WTC11 (cell line): ENCODE measurements around the gene SST. TPM values are rescaled to one million over a fixed set of nuclear protein-coding genes. Genes with fewer than 3 reads are reported as not detected.
A peak's percentile ranks its signal among the peaks of the same experiment; 100 is the strongest.

Source experiments
- ATAC-seq: fragments of 200-7000 bp; cut with Tn5 transposase; 2 replicates; pipeline ENCODE4 v1.10.0; 2021; ENCODE audit warnings: mild to moderate bottlenecking, moderate library complexity
- CTCF ChIA-PET: fragments of 300-600 bp; sonication (Branson Sonifier 250); formaldehyde crosslinking; loops from one replicate; lab custom pipeline; 2021; ENCODE audit warnings: antibody characterized with exemption; lab: Charles Lee
- POLR2A ChIA-PET: fragments of 350-600 bp; sonication (Branson Sonifier 250); formaldehyde crosslinking; loops from one replicate; lab custom pipeline; 2021; ENCODE audit warnings: antibody characterized with exemption; lab: Charles Lee
- DNase-seq: peaks from one replicate; pipeline ENCODE4 v3.0.0; 2021; ENCODE audit warnings: low spot score
- H3K27ac Mint-ChIP-seq: 2 replicates; pipeline ENCODE4 v1.8.0; 2021; ENCODE audit warnings: mixed read lengths
- H3K27me3 Mint-ChIP-seq: 2 replicates; pipeline ENCODE4 v1.8.0; 2021; ENCODE audit warnings: low read depth, mild to moderate bottlenecking, moderate library complexity, mixed read lengths
- H3K36me3 Mint-ChIP-seq: 2 replicates; pipeline ENCODE4 v1.8.0; 2021; ENCODE audit warnings: mixed read lengths
- H3K4me1 Mint-ChIP-seq: 2 replicates; pipeline ENCODE4 v1.8.0; 2022; ENCODE audit warnings: mixed read lengths
- H3K4me3 Mint-ChIP-seq: 2 replicates; pipeline ENCODE4 v1.8.0; 2021; ENCODE audit warnings: mild to moderate bottlenecking, moderate library complexity, mixed read lengths
- H3K9me3 Mint-ChIP-seq: 2 replicates; pipeline ENCODE4 v1.8.0; 2021; ENCODE audit warnings: mixed read lengths
- CBFB ChIP-seq: sonication (generic); formaldehyde crosslinking; IDR thresholded peaks from 2 replicates; pipeline ENCODE4 v1.8.1; 2022; ENCODE audit warnings: mild to moderate bottlenecking, low read depth, missing genetic modification reagents
- CREM ChIP-seq: sonication (generic); formaldehyde crosslinking; IDR thresholded peaks from 2 replicates; pipeline ENCODE4 v1.8.1; 2022; ENCODE audit warnings: mild to moderate bottlenecking, missing genetic modification reagents, moderate library complexity
- ERG ChIP-seq: fragments of 250-450 bp; sonication (Bioruptor Pico); IDR thresholded peaks from 2 replicates; pipeline ENCODE4 v1.8.0; 2021; ENCODE audit warnings: mild to moderate bottlenecking
- ETV6 ChIP-seq: sonication (generic); formaldehyde crosslinking; IDR thresholded peaks from 2 replicates; pipeline ENCODE4 v1.8.1; 2022; ENCODE audit warnings: mild to moderate bottlenecking, missing genetic modification reagents
- FOXK1 ChIP-seq: sonication (generic); formaldehyde crosslinking; IDR thresholded peaks from 2 replicates; pipeline ENCODE4 v1.8.0; 2022; ENCODE audit warnings: mild to moderate bottlenecking, moderate library complexity, missing genetic modification reagents
- KAT7 ChIP-seq: sonication (generic); formaldehyde crosslinking; IDR thresholded peaks from 2 replicates; pipeline ENCODE4 v1.8.1; 2023; ENCODE audit warnings: missing genetic modification reagents, mild to moderate bottlenecking, borderline replicate concordance
- NFYB ChIP-seq: sonication (generic); formaldehyde crosslinking; conservative IDR thresholded peaks from 2 replicates; pipeline ENCODE4 v1.8.0; 2022; ENCODE audit warnings: low read depth, missing genetic modification reagents
- NR1H2 ChIP-seq: sonication (generic); formaldehyde crosslinking; IDR thresholded peaks from 2 replicates; pipeline ENCODE4 v1.9.0; 2021; ENCODE audit warnings: mild to moderate bottlenecking, moderate library complexity, missing genetic modification reagents
- RORB ChIP-seq: fragments of 250-450 bp; sonication (Bioruptor Pico); IDR thresholded peaks from 2 replicates; pipeline ENCODE4 v1.9.0; 2021; ENCODE audit warnings: mild to moderate bottlenecking
- SMAD4 ChIP-seq: sonication (generic); formaldehyde crosslinking; IDR thresholded peaks from 2 replicates; pipeline ENCODE4 v1.8.0; 2022; ENCODE audit warnings: mild to moderate bottlenecking, missing genetic modification reagents
- USF1 ChIP-seq: sonication (generic); formaldehyde crosslinking; IDR thresholded peaks from 2 replicates; pipeline ENCODE4 v1.8.0; 2022; ENCODE audit warnings: mild to moderate bottlenecking, missing genetic modification reagents
- ZMAT4 ChIP-seq: fragments of 250-450 bp; sonication (Bioruptor Pico); IDR thresholded peaks from 2 replicates; pipeline ENCODE4 v1.9.0; 2021; ENCODE audit warnings: mild to moderate bottlenecking
- ZNF396 ChIP-seq: fragments of 250-450 bp; sonication (Bioruptor Pico); IDR thresholded peaks from 2 replicates; pipeline ENCODE4 v1.8.0; 2021; ENCODE audit warnings: mild to moderate bottlenecking, moderate library complexity, borderline replicate concordance
- total RNA-seq: library from RNA; stranded (reverse); gene quantifications from 3 replicates; pipeline ENCODE4 v1.2.3, GENCODE V29; 2021
- TF ChIP-seq, protein P1 (sequence below): sonication (generic); formaldehyde crosslinking; IDR thresholded peaks from 2 replicates; pipeline ENCODE4 v1.8.1; 2022; ENCODE audit warnings: mild to moderate bottlenecking, missing genetic modification reagents, moderate library complexity, borderline replicate concordance
- TF ChIP-seq, protein P2 (sequence below): sonication (generic); formaldehyde crosslinking; IDR thresholded peaks from 2 replicates; pipeline ENCODE4 v1.8.1; 2023; ENCODE audit warnings: mild to moderate bottlenecking, moderate library complexity, missing genetic modification reagents
- TF ChIP-seq, protein P3 (sequence below): fragments of 250-450 bp; sonication (Bioruptor Pico); IDR thresholded peaks from 2 replicates; pipeline ENCODE4 v1.9.0; 2021; ENCODE audit warnings: mild to moderate bottlenecking, borderline replicate concordance
- TF ChIP-seq, protein P4 (sequence below): sonication (generic); formaldehyde crosslinking; IDR thresholded peaks from 2 replicates; pipeline ENCODE4 v1.8.1; 2022; ENCODE audit warnings: low read depth, mild to moderate bottlenecking, moderate library complexity, missing genetic modification reagents, borderline replicate concordance
- TF ChIP-seq, protein P5 (sequence below): fragments of 250-450 bp; sonication (Bioruptor Pico); IDR thresholded peaks from 2 replicates; pipeline ENCODE4 v1.9.0; 2021; ENCODE audit warnings: moderate library complexity, mild to moderate bottlenecking, inconsistent platforms, borderline replicate concordance

The SST gene
- total RNA-seq, 1 experiment from 2014 or later, result 0.70 TPM

GRCh38 chr3:187679638-187680396 is 9.6 kb upstream of the SST start (continued):
- TF ChIP-seq CREM (CRISPR knock-in tag), result no peak
- TF ChIP-seq, protein P1, sequence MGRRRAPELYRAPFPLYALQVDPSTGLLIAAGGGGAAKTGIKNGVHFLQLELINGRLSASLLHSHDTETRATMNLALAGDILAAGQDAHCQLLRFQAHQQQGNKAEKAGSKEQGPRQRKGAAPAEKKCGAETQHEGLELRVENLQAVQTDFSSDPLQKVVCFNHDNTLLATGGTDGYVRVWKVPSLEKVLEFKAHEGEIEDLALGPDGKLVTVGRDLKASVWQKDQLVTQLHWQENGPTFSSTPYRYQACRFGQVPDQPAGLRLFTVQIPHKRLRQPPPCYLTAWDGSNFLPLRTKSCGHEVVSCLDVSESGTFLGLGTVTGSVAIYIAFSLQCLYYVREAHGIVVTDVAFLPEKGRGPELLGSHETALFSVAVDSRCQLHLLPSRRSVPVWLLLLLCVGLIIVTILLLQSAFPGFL (CRISPR knock-in tag), result no peak
- no peak for TF ChIP-seq ERG (CRISPR knock-in tag)
- TF ChIP-seq, all 79 proteins: peak for 3

GRCh38 chr3:187678726-187679268 is 8.6 kb upstream of the SST start:
- peaks cover 20% of the 10 kb centered on the region for H3K4me1 Mint-ChIP-seq
- ATAC-seq, result peak; percentile 73
- DNase-seq, result peak; percentile 68
- peaks cover 6% of the 10 kb centered on the region; the same call in 1 of the 2 replicates for H3K9me3 Mint-ChIP-seq
- TF ChIP-seq, protein P2, sequence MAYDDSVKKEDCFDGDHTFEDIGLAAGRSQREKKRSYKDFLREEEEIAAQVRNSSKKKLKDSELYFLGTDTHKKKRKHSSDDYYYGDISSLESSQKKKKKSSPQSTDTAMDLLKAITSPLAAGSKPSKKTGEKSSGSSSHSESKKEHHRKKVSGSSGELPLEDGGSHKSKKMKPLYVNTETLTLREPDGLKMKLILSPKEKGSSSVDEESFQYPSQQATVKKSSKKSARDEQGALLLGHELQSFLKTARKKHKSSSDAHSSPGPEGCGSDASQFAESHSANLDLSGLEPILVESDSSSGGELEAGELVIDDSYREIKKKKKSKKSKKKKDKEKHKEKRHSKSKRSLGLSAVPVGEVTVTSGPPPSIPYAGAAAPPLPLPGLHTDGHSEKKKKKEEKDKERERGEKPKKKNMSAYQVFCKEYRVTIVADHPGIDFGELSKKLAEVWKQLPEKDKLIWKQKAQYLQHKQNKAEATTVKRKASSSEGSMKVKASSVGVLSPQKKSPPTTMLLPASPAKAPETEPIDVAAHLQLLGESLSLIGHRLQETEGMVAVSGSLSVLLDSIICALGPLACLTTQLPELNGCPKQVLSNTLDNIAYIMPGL (CRISPR knock-in tag), result no peak
- TF ChIP-seq, protein P3, sequence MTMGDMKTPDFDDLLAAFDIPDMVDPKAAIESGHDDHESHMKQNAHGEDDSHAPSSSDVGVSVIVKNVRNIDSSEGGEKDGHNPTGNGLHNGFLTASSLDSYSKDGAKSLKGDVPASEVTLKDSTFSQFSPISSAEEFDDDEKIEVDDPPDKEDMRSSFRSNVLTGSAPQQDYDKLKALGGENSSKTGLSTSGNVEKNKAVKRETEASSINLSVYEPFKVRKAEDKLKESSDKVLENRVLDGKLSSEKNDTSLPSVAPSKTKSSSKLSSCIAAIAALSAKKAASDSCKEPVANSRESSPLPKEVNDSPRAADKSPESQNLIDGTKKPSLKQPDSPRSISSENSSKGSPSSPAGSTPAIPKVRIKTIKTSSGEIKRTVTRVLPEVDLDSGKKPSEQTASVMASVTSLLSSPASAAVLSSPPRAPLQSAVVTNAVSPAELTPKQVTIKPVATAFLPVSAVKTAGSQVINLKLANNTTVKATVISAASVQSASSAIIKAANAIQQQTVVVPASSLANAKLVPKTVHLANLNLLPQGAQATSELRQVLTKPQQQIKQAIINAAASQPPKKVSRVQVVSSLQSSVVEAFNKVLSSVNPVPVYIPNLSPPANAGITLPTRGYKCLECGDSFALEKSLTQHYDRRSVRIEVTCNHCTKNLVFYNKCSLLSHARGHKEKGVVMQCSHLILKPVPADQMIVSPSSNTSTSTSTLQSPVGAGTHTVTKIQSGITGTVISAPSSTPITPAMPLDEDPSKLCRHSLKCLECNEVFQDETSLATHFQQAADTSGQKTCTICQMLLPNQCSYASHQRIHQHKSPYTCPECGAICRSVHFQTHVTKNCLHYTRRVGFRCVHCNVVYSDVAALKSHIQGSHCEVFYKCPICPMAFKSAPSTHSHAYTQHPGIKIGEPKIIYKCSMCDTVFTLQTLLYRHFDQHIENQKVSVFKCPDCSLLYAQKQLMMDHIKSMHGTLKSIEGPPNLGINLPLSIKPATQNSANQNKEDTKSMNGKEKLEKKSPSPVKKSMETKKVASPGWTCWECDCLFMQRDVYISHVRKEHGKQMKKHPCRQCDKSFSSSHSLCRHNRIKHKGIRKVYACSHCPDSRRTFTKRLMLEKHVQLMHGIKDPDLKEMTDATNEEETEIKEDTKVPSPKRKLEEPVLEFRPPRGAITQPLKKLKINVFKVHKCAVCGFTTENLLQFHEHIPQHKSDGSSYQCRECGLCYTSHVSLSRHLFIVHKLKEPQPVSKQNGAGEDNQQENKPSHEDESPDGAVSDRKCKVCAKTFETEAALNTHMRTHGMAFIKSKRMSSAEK, result no peak
- TF ChIP-seq ERG (CRISPR knock-in tag), result no peak
- no peak for TF ChIP-seq FOXK1 (CRISPR knock-in tag)
- TF ChIP-seq ZMAT4 (CRISPR knock-in tag), result no peak
- TF ChIP-seq CBFB (CRISPR knock-in tag), result no peak
- TF ChIP-seq NR1H2, result no peak
- TF ChIP-seq, protein P4, sequence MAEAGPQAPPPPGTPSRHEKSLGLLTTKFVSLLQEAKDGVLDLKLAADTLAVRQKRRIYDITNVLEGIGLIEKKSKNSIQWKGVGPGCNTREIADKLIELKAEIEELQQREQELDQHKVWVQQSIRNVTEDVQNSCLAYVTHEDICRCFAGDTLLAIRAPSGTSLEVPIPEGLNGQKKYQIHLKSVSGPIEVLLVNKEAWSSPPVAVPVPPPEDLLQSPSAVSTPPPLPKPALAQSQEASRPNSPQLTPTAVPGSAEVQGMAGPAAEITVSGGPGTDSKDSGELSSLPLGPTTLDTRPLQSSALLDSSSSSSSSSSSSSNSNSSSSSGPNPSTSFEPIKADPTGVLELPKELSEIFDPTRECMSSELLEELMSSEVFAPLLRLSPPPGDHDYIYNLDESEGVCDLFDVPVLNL (CRISPR knock-in tag), result no peak
- TF ChIP-seq, protein P5, sequence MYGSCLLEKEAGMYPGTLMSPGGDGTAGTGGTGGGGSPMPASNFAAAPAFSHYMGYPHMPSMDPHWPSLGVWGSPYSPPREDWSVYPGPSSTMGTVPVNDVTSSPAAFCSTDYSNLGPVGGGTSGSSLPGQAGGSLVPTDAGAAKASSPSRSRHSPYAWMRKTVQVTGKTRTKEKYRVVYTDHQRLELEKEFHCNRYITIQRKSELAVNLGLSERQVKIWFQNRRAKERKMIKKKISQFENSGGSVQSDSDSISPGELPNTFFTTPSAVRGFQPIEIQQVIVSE (CRISPR knock-in tag), result no peak
- no peak for TF ChIP-seq USF1 (CRISPR knock-in tag)
- no peak for TF ChIP-seq ETV6 (CRISPR knock-in tag)
- no peak for TF ChIP-seq SMAD4 (CRISPR knock-in tag)
- TF ChIP-seq KAT7 (CRISPR knock-in tag), result no peak
- TF ChIP-seq RORB, result no peak
- no peak for TF ChIP-seq NFYB (CRISPR knock-in tag)
- no peak for TF ChIP-seq ZNF396 (CRISPR knock-in tag)
- no peaks in the 10 kb centered on the region for H3K36me3 Mint-ChIP-seq
- ChIA-PET CTCF (interaction anchor here (0.6 to 5.4 kb wide), 44 partner anchors 9 to 577 kb away, joined by 3 to 433 read pairs (median 5); partner anchors contain the start of genes MASP1, RTP2 and SST), POLR2A (interaction anchor here (3.6 kb wide), 1 partner anchor 360 kb away, joined by 18 read pairs; no protein-coding TSS in a partner anchor)
- peaks cover 49% of the 10 kb centered on the region for H3K27me3 Mint-ChIP-seq
- H3K4me3 Mint-ChIP-seq, result no peak overlapping the region
- H3K27ac Mint-ChIP-seq, result no peak overlapping the region
